ENCODE data around the gene ARSB.

- TF ChIP-seq CTCF (IDR thresholded peaks at IDR 0.05) (no peak), POLR2A (IDR thresholded peaks at IDR 0.05) (no peak), POLR2AphosphoS5 (IDR thresholded peaks at IDR 0.05) (no peak)
Observed at GRCh38 chr5:78747055-78747454, 238.1 kb downstream of the ARSB start.

All from upper lobe of left lung (tissue), 4 donors.